Endothelial cell of umbilical vein (primary cell): ENCODE measurements around the gene LRP1B. TPM values are rescaled to one million over a fixed set of nuclear protein-coding genes. Genes with fewer than 3 reads are reported as not detected.

Experiments used
- BruUV-seq: library from RNA; stranded (reverse); fragments of 400-500 nt; replicated peaks from 2 replicates; lab custom pipeline; 2021; lab: Mats Ljungman, UMichigan
- CTCF ChIA-PET: fragments of 300-600, 350-600 bp; sonication (Branson Sonifier 250); formaldehyde crosslinking; loops from one replicate; lab custom pipeline; 2021; ENCODE audit warnings: antibody characterized with exemption, inconsistent platforms; lab: Charles Lee
- POLR2A ChIA-PET: fragments of 300-600, 350-600 bp; sonication (Branson Sonifier 250); formaldehyde crosslinking; loops from one replicate; lab custom pipeline; 2021; ENCODE audit warnings: antibody characterized with exemption, inconsistent platforms; lab: Charles Lee
- DNase-seq: peaks from one replicate; pipeline ENCODE4 v3.0.0-alpha.2; 2011; ENCODE audit warnings: low read depth, low spot score
- FAIRE-seq: peaks from 2 replicates; lab custom pipeline; 2011; peaks lifted over from hg19 to GRCh38; lab: Jason Lieb, UNC
- H2AFZ ChIP-seq: 2 replicates; pipeline ENCODE4 v1.6.0; 2012; ENCODE audit warnings: low read depth, low read length, control low read depth, inconsistent platforms
- H3K27ac ChIP-seq: 2 replicates; pipeline ENCODE4 v1.5.1; 2011; ENCODE audit warnings: low read depth, mild to moderate bottlenecking, control low read depth, low read length, moderate library complexity; ENCODE audit not compliant: insufficient read depth
- H3K27me3 ChIP-seq, 2 experiments: 2 replicates each; pipeline versions ENCODE4 v1.6.0 to v1.6.1; 2011; ENCODE audit warnings: low read length in 2 of 2, mixed read lengths in 1 of 2; ENCODE audit not compliant: control insufficient read depth in 2 of 2, insufficient read depth in 2 of 2
- H3K36me3 ChIP-seq, 2 experiments: 2 replicates in 1 of 2; 3 replicates in 1 of 2; pipeline ENCODE4 v1.5.1; 2011; ENCODE audit warnings: low read length in 2 of 2, mild to moderate bottlenecking in 1 of 2, moderate library complexity in 1 of 2; ENCODE audit not compliant: control insufficient read depth in 2 of 2, insufficient read depth in 2 of 2; ENCODE audit errors: extremely low read depth in 1 of 2
- H3K4me1 ChIP-seq: 3 replicates; pipeline ENCODE4 v1.5.1; 2011; ENCODE audit warnings: mild to moderate bottlenecking, low read length; ENCODE audit not compliant: control insufficient read depth, insufficient read depth; ENCODE audit errors: extremely low read depth
- H3K4me2 ChIP-seq: 2 replicates; pipeline ENCODE4 v1.6.1; 2011; ENCODE audit warnings: low read length, control low read depth, mixed read lengths; ENCODE audit not compliant: insufficient read depth
- H3K4me3 ChIP-seq, 3 experiments: fragments of 200-600 bp in 1 of 3; sonication (generic), shearing (Covaris generic) in 1 of 3; replicated peaks in 1 of 3; 2 replicates each; pipeline ENCODE4 v1.5.1; 2011 to 2016; ENCODE audit warnings: control low read depth in 3 of 3, low read length in 3 of 3, mild to moderate bottlenecking in 2 of 3, inconsistent platforms in 1 of 3, low read depth in 1 of 3, moderate library complexity in 1 of 3; ENCODE audit not compliant: insufficient read depth in 1 of 3
- H3K79me2 ChIP-seq: 2 replicates; pipeline ENCODE4 v1.6.0; 2012; ENCODE audit warnings: low read length, inconsistent platforms; ENCODE audit not compliant: control insufficient read depth, insufficient read depth
- H3K9ac ChIP-seq: replicated peaks from 2 replicates; pipeline ENCODE3; 2011; ENCODE audit warnings: low read length, control low read depth; ENCODE audit not compliant: insufficient read depth; ENCODE audit errors: extremely low read depth
- H3K9me1 ChIP-seq: replicated peaks from 3 replicates; pipeline ENCODE4 v1.6.0; 2011; ENCODE audit warnings: mild to moderate bottlenecking, low read length; ENCODE audit not compliant: control insufficient read depth, insufficient read depth; ENCODE audit errors: extremely low read depth
- H3K9me3 ChIP-seq: replicated peaks from 2 replicates; pipeline ENCODE4 v1.5.1; 2012; ENCODE audit warnings: low read length, inconsistent platforms; ENCODE audit not compliant: control insufficient read depth, insufficient read depth
- H4K20me1 ChIP-seq: replicated peaks from 2 replicates; pipeline ENCODE3; 2011; ENCODE audit warnings: mild to moderate bottlenecking, low read length; ENCODE audit not compliant: control insufficient read depth, insufficient read depth; ENCODE audit errors: extremely low read depth
- CTCF ChIP-seq, 2 donors: IDR thresholded peaks; 1 replicate in 1 of 2; 2 replicates in 1 of 2; pipeline ENCODE4 v1.5.1; 2011; ENCODE audit warnings: low read length in 2 of 2, mild to moderate bottlenecking in 2 of 2, moderate library complexity in 2 of 2, control low read depth in 1 of 2, inconsistent platforms in 1 of 2, low read depth in 1 of 2; ENCODE audit not compliant: insufficient read depth in 1 of 2; ENCODE audit errors: extremely low read depth in 1 of 2
- EZH2 ChIP-seq: IDR thresholded peaks from 2 replicates; pipeline ENCODE4 v1.6.1; 2012; ENCODE audit warnings: borderline replicate concordance, low read depth, mild to moderate bottlenecking, moderate library complexity, low read length, inconsistent platforms; ENCODE audit not compliant: severe bottlenecking
- FOS ChIP-seq: IDR thresholded peaks from 2 replicates; pipeline ENCODE4 v1.6.1; 2011; ENCODE audit warnings: mild to moderate bottlenecking, low read length, moderate library complexity, borderline replicate concordance; ENCODE audit not compliant: insufficient read depth
- GATA2 ChIP-seq: IDR thresholded peaks from 2 replicates; pipeline ENCODE4 v1.7.0; 2011; ENCODE audit warnings: low read depth, mild to moderate bottlenecking, moderate library complexity, mixed read lengths, low read length; ENCODE audit not compliant: insufficient read length, insufficient read depth
- JUN ChIP-seq: IDR thresholded peaks from 2 replicates; pipeline ENCODE4 v1.6.1; 2011; ENCODE audit warnings: borderline replicate concordance, low read depth; ENCODE audit not compliant: insufficient read length, insufficient read depth
- MAX ChIP-seq: IDR thresholded peaks from 2 replicates; pipeline ENCODE4 v1.6.1; 2011; ENCODE audit not compliant: insufficient read depth, insufficient read length
- MYC ChIP-seq: IDR thresholded peaks from one replicate; pipeline ENCODE4 v1.6.1; 2011; ENCODE audit warnings: mild to moderate bottlenecking, low read depth, low read length
- POLR2A ChIP-seq: IDR thresholded peaks from 2 replicates; pipeline ENCODE4 v1.6.1; 2012; ENCODE audit warnings: low read depth, mild to moderate bottlenecking, control low read depth, low read length
- POLR2AphosphoS5 ChIP-seq: IDR thresholded peaks from 2 replicates; pipeline ENCODE4 v1.6.1; 2012; ENCODE audit warnings: low read depth, mild to moderate bottlenecking, control low read depth, low read length, moderate library complexity; ENCODE audit not compliant: insufficient read depth
- dilution Hi-C: fragments of 300-500 bp; cut with MboI; formaldehyde crosslinking; loops from one replicate; pipeline ENCODE4 v1.15.0; 2019; ENCODE audit warnings: low sequenced_read_pairs; ENCODE audit not compliant: extremely low pct_ligation_motif_present
- intact Hi-C: fragments of 100-400 bp; cut with micrococcal nuclease; formaldehyde crosslinking; loops from one replicate; pipeline ENCODE4 v1.10.0; 2022
- polyA plus RNA-seq, 4 experiments: library from polyadenylated mRNA; depleted of rRNA in 3 of 4; stranded (reverse) in 3 of 4; unstranded in 1 of 4; fragments of >200 nt; gene quantifications; 2 replicates each; pipeline versions ENCODE4 v1.2.1 to v1.2.3, GENCODE V29; 2011 to 2012; ENCODE audit warnings: missing spikeins in 1 of 4
- total RNA-seq: library from RNA; stranded (reverse); gene quantifications from 2 replicates; pipeline ENCODE4 v1.2.3, GENCODE V29; 2021

The LRP1B gene
- total and polyA plus RNA-seq, 2 donors (not counting 3 experiments of a cell fraction or from before 2014, with no cell fraction given), result 0.03 to 0.07 TPM

GRCh38 chr2:142174176-142174575 is 43.4 kb upstream of the LRP1B start:
- dilution Hi-C loops, result no loop called here
- Histone ChIP-seq H3K9me1 (no peaks in the 10 kb centered on the region), H3K4me1 (no peaks in the 10 kb centered on the region), H3K9ac (no peak overlapping the region), H3K9me3 (no peaks in the 10 kb centered on the region), H3K4me2 (no peak overlapping the region), H4K20me1 (no peaks in the 10 kb centered on the region), H3K27ac (no peak overlapping the region), H3K27me3 (peaks cover 0 to 3% of the 10 kb centered on the region in 2 experiments), H3K4me3 (no peak overlapping the region), H2AFZ (no peak overlapping the region), H3K36me3 (no peaks in the 10 kb centered on the region), H3K79me2 (no peaks in the 10 kb centered on the region)
- BruUV-seq, result no TSS peak
- DNase-seq (no peak), FAIRE-seq (no peak)
- ChIA-PET POLR2A (no interaction called here), CTCF (interaction anchor here (1.2 to 1.7 kb wide), 5 partner anchors 8 to 61 kb away, joined by 3 to 6 read pairs (median 3); no protein-coding TSS in a partner anchor)
- intact Hi-C loops, result no loop called here
- TF ChIP-seq MYC (no peak), POLR2AphosphoS5 (no peak), MAX (no peak), CTCF (IDR thresholded peaks at IDR 0.05; ENCODE audit: extremely low read depth in 1 of 2, insufficient read depth in 1 of 2, low read depth in 1 of 2, low read length in 2 of 2) (no peak), POLR2A (no peak), JUN (no peak), GATA2 (no peak), EZH2 (no peak), FOS (no peak)
